ENCODE measurements around the gene ECHDC3. TPM values are rescaled to one million over a fixed set of nuclear protein-coding genes. Genes with fewer than 3 reads are reported as not detected.

ECHDC3 gene
- total RNA-seq, 4 donors from 2014 or later, result 22.4 to 85.4 (median 69.1) TPM

DNA sequence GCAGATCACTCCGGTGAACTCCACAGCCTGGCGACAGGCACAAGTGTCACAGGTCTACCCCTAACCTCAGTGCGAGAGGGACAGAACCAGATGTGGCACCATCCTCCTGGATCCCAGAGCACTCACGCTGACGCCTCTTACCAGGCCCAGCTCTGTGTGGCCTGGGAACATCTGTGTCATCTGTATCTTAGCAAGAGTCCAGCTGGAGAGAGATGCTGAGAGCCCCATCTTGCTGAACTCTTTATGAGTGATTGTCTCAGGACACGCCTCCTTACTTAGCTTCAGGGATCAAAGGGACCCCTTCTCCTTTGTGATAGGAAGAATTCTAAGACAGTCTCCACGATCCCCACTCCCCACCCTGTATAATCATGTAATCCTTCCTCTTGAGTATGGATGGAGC lies 71.0 kb downstream of the ECHDC3 start:
- 87 to 96% methylated on average over 7 of the region's 7 CpGs for WGBS, 2 donors
- no peak for DNase-seq
- intact Hi-C loops (cut with DNase I), result no loop called here
- Histone ChIP-seq H3K4me1 (peaks cover 0 to 7% of the 10 kb centered on the region in 2 donors), H3K9me3 (no peaks in the 10 kb centered on the region), H3K4me3 (replicated peaks in 1 of 3) (no peak overlapping the region), H3K36me3 (no peaks in the 10 kb centered on the region), H3K27me3 (no peaks in the 10 kb centered on the region), H3K27ac (no peak overlapping the region)
- TF ChIP-seq POLR2A (IDR thresholded peaks at IDR 0.05), result no peak
- TF ChIP-seq CTCF (IDR thresholded peaks at IDR 0.05), result no peak

Other genes with a start within 250 kb of the ECHDC3 start
- gene USP6NL, start 130.7 kb upstream of the ECHDC3 start, total RNA-seq, result 10 to 100 TPM; 16.7 to 24.3 (median 17.8) TPM
- 10 to 100 TPM; 11.5 to 19.8 (median 13.4) TPM for gene PROSER2, start 81.0 kb downstream of the ECHDC3 start, total RNA-seq